A673 (cell line): ENCODE results near the gene LPO. TPM values are rescaled to one million over a fixed set of nuclear protein-coding genes. Genes with fewer than 3 reads are reported as not detected.

Experiments used
- BruUV-seq: library from RNA; stranded (reverse); fragments of 400-500 nt; replicated peaks from 2 replicates; lab custom pipeline; 2021; lab: Mats Ljungman, UMichigan
- CTCF ChIA-PET: fragments of 300-600 bp; sonication (Branson Sonifier 250); formaldehyde crosslinking; loops from one replicate; lab custom pipeline; 2022; ENCODE audit warnings: antibody characterized with exemption; lab: Charles Lee
- POLR2A ChIA-PET: fragments of 300-600 bp; sonication (Branson Sonifier 250); formaldehyde crosslinking; loops from one replicate; lab custom pipeline; 2022; ENCODE audit warnings: antibody characterized with exemption; ENCODE audit not compliant: low non-redundant PET; lab: Charles Lee
- DNase-seq: peaks from one replicate; pipeline ENCODE4 v3.0.0-alpha.2; 2015; ENCODE audit warnings: low spot score
- H3K27ac ChIP-seq: fragments of 200-600 bp; sonication (generic); 2 replicates; pipeline ENCODE4 v1.5.1; 2016; ENCODE audit warnings: mixed run types, low read depth, mild to moderate bottlenecking, mixed read lengths, antibody characterized with exemption, low read length; ENCODE audit not compliant: poor library complexity, severe bottlenecking
- H3K27me3 ChIP-seq: fragments of 200-600 bp; sonication (generic); replicated peaks from 2 replicates; pipeline ENCODE4 v1.6.1; 2017; ENCODE audit warnings: mixed run types, low read depth, mild to moderate bottlenecking, mixed read lengths, antibody characterized with exemption, low read length; ENCODE audit not compliant: insufficient read depth, poor library complexity
- H3K36me3 ChIP-seq: fragments of 200-600 bp; sonication (generic); 2 replicates; pipeline ENCODE4 v1.6.1; 2016; ENCODE audit warnings: mixed run types, mild to moderate bottlenecking, mixed read lengths, antibody characterized with exemption, low read length; ENCODE audit not compliant: insufficient read depth, poor library complexity, severe bottlenecking
- H3K4me1 ChIP-seq: fragments of 200-600 bp; sonication (generic); 2 replicates; pipeline ENCODE4 v1.6.1; 2017; ENCODE audit warnings: mixed run types, mild to moderate bottlenecking, mixed read lengths, antibody characterized with exemption, low read length; ENCODE audit not compliant: insufficient read depth, poor library complexity, severe bottlenecking
- H3K4me3 ChIP-seq: fragments of 200-600 bp; sonication (generic); 2 replicates; pipeline ENCODE4 v1.5.1; 2016; ENCODE audit warnings: low read depth, mixed run types, mild to moderate bottlenecking, mixed read lengths, low read length; ENCODE audit not compliant: poor library complexity, severe bottlenecking
- H3K9me3 ChIP-seq: fragments of 200-600 bp; sonication (generic); 2 replicates; pipeline ENCODE4 v1.6.1; 2016; ENCODE audit warnings: mixed run types, low read depth, mild to moderate bottlenecking, mixed read lengths, antibody characterized with exemption, low read length; ENCODE audit not compliant: poor library complexity, severe bottlenecking
- CTCF ChIP-seq: fragments of 300-800, 200-600 bp; sonication (generic); conservative IDR thresholded peaks from 2 replicates; pipeline ENCODE4 v1.5.1; 2017; ENCODE audit warnings: low read depth, mild to moderate bottlenecking, antibody characterized with exemption, low read length, moderate library complexity, mixed read lengths
- EZH2 ChIP-seq: fragments of 200-600 bp; sonication (generic); IDR thresholded peaks from 2 replicates; pipeline ENCODE4 v1.6.1; 2017; ENCODE audit warnings: borderline replicate concordance, low read depth, mild to moderate bottlenecking, mixed read lengths, antibody characterized with exemption, low read length; ENCODE audit not compliant: poor library complexity, severe bottlenecking
- intact Hi-C: fragments of 100-400 bp; cut with micrococcal nuclease; formaldehyde crosslinking; loops from one replicate; pipeline ENCODE4 v1.10.0; 2022; ENCODE audit not compliant: unreplicated experiment
- total RNA-seq: library from RNA; stranded (reverse); gene quantifications from 2 replicates; pipeline ENCODE4 v1.2.3, GENCODE V29; 2021

LPO gene
- total RNA-seq, 1 experiment from 2014 or later: 0.34 TPM

GRCh38 chr17:58204796-58205195 lies 33.6 kb upstream of the LPO start:
- no peak overlapping the region for H3K4me3 ChIP-seq
- no TSS peak for BruUV-seq
- H3K4me1 ChIP-seq: no peaks in the 10 kb centered on the region
- ChIA-PET POLR2A (no interaction called here), CTCF (no interaction called here)
- no peak for TF ChIP-seq CTCF
- TF ChIP-seq EZH2: no peak
- no peak overlapping the region for H3K27ac ChIP-seq
- H3K36me3 ChIP-seq: no peaks in the 10 kb centered on the region
- H3K27me3 ChIP-seq: no peaks in the 10 kb centered on the region
- intact Hi-C loops: no loop called here
- H3K9me3 ChIP-seq: no peaks in the 10 kb centered on the region
- DNase-seq: no peak

GRCh38 chr17:58205936-58206335 lies 32.4 kb upstream of the LPO start:
- ChIA-PET POLR2A (no interaction called here), CTCF (interaction anchor here (0.6 kb wide), 1 partner anchor 256 kb away, joined by 9 read pairs; no protein-coding TSS in a partner anchor)
- BruUV-seq: no TSS peak
- no peak for DNase-seq
- Histone ChIP-seq H3K4me1 (no peaks in the 10 kb centered on the region), H3K4me3 (no peak overlapping the region), H3K27ac (no peak overlapping the region), H3K9me3 (no peaks in the 10 kb centered on the region), H3K36me3 (no peaks in the 10 kb centered on the region), H3K27me3 (no peaks in the 10 kb centered on the region)
- intact Hi-C loops: no loop called here
- TF ChIP-seq CTCF (no peak), EZH2 (no peak)

GRCh38 chr17:58207451-58207850 lies 30.9 kb upstream of the LPO start:
- intact Hi-C loops: no loop called here
- POLR2A ChIA-PET: interaction anchor here (0.5 kb wide), 1 partner anchor 156 kb away, joined by 3 read pairs; no protein-coding TSS in a partner anchor
- peaks cover 6% of the 10 kb centered on the region for H3K36me3 ChIP-seq
- no peaks in the 10 kb centered on the region for H3K9me3 ChIP-seq
- H3K4me3 ChIP-seq: no peak overlapping the region
- no peaks in the 10 kb centered on the region for H3K27me3 ChIP-seq
- H3K4me1 ChIP-seq: no peaks in the 10 kb centered on the region
- DNase-seq: no peak
- TF ChIP-seq EZH2 (no peak), CTCF (no peak)
- H3K27ac ChIP-seq: no peak overlapping the region
- BruUV-seq: no TSS peak
- CTCF ChIA-PET: no interaction called here
